Neural cell (in vitro differentiated cells): ENCODE measurements around the gene ZP2.

Source experiments
- EZH2 ChIP-seq: fragments of 200-600, 300-800 bp; shearing (Covaris generic), sonication (generic); IDR thresholded peaks from 2 replicates; pipeline ENCODE4 v1.6.1; 2014; ENCODE audit warnings: antibody characterized with exemption, low read length, borderline replicate concordance, mild to moderate bottlenecking; ENCODE audit not compliant: insufficient read depth, poor library complexity, severe bottlenecking
- POLR2AphosphoS5 ChIP-seq: IDR thresholded peaks from 2 replicates; pipeline ENCODE4 v1.6.1; 2012
- SMC3 ChIP-seq: fragments of 450-650 bp; conservative IDR thresholded peaks from 2 replicates; pipeline ENCODE4 v1.6.1; 2014; ENCODE audit warnings: antibody characterized with exemption, mild to moderate bottlenecking, moderate library complexity; ENCODE audit not compliant: poor library complexity
- TF ChIP-seq, protein P1 (sequence below): fragments of 450-650 bp; IDR thresholded peaks from 2 replicates; pipeline ENCODE4 v1.5.1; 2014; ENCODE audit warnings: antibody characterized with exemption, mild to moderate bottlenecking, moderate library complexity; ENCODE audit not compliant: poor library complexity, severe bottlenecking
- TF ChIP-seq, protein P2 (sequence below): IDR thresholded peaks from 2 replicates; pipeline ENCODE4 v1.6.1; 2012; ENCODE audit warnings: borderline replicate concordance

DNA sequence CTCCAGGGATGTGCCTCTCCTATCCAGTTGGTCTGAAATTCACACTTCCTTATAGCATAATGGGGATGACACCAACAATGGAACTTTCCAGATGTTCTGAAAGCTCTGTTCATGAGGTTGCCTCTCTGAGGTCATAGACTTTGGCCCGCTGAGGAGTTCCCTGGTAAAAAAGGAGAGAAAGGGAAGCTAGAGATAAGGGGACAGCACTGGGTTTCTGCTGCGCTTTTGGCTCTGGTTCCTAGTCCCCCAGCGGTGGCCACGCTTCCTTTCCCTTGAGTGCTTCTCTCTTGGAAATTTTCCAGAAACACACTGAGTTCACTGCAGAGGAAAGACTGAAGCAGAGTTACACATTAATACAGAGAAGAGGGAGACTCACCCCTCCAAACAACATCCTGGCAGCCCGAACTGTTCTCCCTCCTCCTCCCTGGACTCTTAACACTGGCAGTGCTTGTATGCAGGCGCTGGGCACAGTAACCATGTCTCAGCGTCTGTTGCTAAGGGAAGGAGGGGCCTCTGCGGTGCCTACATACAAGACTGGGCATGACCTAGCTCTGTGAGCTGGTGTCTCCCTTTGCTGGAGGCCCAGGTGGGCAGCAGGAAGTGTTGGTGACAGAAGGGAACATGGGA, 60.9 kb downstream of the ZP2 start, which contains the start of gene DNAH3:
- TF ChIP-seq, protein P1, sequence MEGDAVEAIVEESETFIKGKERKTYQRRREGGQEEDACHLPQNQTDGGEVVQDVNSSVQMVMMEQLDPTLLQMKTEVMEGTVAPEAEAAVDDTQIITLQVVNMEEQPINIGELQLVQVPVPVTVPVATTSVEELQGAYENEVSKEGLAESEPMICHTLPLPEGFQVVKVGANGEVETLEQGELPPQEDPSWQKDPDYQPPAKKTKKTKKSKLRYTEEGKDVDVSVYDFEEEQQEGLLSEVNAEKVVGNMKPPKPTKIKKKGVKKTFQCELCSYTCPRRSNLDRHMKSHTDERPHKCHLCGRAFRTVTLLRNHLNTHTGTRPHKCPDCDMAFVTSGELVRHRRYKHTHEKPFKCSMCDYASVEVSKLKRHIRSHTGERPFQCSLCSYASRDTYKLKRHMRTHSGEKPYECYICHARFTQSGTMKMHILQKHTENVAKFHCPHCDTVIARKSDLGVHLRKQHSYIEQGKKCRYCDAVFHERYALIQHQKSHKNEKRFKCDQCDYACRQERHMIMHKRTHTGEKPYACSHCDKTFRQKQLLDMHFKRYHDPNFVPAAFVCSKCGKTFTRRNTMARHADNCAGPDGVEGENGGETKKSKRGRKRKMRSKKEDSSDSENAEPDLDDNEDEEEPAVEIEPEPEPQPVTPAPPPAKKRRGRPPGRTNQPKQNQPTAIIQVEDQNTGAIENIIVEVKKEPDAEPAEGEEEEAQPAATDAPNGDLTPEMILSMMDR: no peak
- TF ChIP-seq POLR2AphosphoS5: no peak
- no peak for TF ChIP-seq SMC3
- TF ChIP-seq EZH2: no peak
- TF ChIP-seq, protein P2, sequence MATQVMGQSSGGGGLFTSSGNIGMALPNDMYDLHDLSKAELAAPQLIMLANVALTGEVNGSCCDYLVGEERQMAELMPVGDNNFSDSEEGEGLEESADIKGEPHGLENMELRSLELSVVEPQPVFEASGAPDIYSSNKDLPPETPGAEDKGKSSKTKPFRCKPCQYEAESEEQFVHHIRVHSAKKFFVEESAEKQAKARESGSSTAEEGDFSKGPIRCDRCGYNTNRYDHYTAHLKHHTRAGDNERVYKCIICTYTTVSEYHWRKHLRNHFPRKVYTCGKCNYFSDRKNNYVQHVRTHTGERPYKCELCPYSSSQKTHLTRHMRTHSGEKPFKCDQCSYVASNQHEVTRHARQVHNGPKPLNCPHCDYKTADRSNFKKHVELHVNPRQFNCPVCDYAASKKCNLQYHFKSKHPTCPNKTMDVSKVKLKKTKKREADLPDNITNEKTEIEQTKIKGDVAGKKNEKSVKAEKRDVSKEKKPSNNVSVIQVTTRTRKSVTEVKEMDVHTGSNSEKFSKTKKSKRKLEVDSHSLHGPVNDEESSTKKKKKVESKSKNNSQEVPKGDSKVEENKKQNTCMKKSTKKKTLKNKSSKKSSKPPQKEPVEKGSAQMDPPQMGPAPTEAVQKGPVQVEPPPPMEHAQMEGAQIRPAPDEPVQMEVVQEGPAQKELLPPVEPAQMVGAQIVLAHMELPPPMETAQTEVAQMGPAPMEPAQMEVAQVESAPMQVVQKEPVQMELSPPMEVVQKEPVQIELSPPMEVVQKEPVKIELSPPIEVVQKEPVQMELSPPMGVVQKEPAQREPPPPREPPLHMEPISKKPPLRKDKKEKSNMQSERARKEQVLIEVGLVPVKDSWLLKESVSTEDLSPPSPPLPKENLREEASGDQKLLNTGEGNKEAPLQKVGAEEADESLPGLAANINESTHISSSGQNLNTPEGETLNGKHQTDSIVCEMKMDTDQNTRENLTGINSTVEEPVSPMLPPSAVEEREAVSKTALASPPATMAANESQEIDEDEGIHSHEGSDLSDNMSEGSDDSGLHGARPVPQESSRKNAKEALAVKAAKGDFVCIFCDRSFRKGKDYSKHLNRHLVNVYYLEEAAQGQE: no peak
